Keratinocyte (primary cell): ENCODE measurements around the gene ACBD4. TPM values are rescaled to one million over a fixed set of nuclear protein-coding genes. Genes with fewer than 3 reads are reported as not detected.

ENCODE experiments used
- DNase-seq: peaks from one replicate; pipeline ENCODE4 v3.0.0-alpha.2; 2011; ENCODE audit warnings: low read depth, missing footprints, low spot score
- FAIRE-seq: peaks from 2 replicates; lab custom pipeline; 2011; peaks lifted over from hg19 to GRCh38; lab: Jason Lieb, UNC
- H2AFZ ChIP-seq: 2 replicates; pipeline ENCODE4 v1.6.0; 2012; ENCODE audit warnings: low read length, control low read depth, inconsistent platforms; ENCODE audit not compliant: control insufficient read depth
- H3K27ac ChIP-seq: 2 replicates; pipeline ENCODE4 v1.5.1; 2011; ENCODE audit warnings: low read length; ENCODE audit not compliant: control insufficient read depth, insufficient read depth
- H3K27me3 ChIP-seq: 3 replicates; pipeline ENCODE4 v1.6.0; 2011; ENCODE audit warnings: low read length; ENCODE audit not compliant: control insufficient read depth, insufficient read depth; ENCODE audit errors: extremely low read depth
- H3K36me3 ChIP-seq, 2 experiments: 2 replicates in 1 of 2; 3 replicates in 1 of 2; pipeline ENCODE4 v1.5.1; 2011; ENCODE audit warnings: low read length in 2 of 2, mild to moderate bottlenecking in 1 of 2; ENCODE audit not compliant: control insufficient read depth in 2 of 2, insufficient read depth in 2 of 2; ENCODE audit errors: extremely low read depth in 1 of 2
- H3K4me1 ChIP-seq: 3 replicates; pipeline ENCODE4 v1.5.1; 2011; ENCODE audit warnings: low read length; ENCODE audit not compliant: control insufficient read depth, insufficient read depth; ENCODE audit errors: extremely low read depth
- H3K4me2 ChIP-seq: 3 replicates; pipeline ENCODE4 v1.6.0; 2011; ENCODE audit warnings: low read depth, low read length; ENCODE audit not compliant: control insufficient read depth, insufficient read depth; ENCODE audit errors: extremely low read depth
- H3K4me3 ChIP-seq, 3 experiments: fragments of 200-600 bp in 1 of 3; sonication (generic) in 1 of 3; 2 replicates in 2 of 3; 3 replicates in 1 of 3; pipeline ENCODE4 v1.5.1; 2011 to 2016; ENCODE audit warnings: low read length in 3 of 3, mild to moderate bottlenecking in 3 of 3, control low read depth in 2 of 3, inconsistent platforms in 1 of 3, low read depth in 1 of 3, mixed read lengths in 1 of 3, mixed run types in 1 of 3, moderate library complexity in 1 of 3; ENCODE audit not compliant: control insufficient read depth in 2 of 3, insufficient read depth in 2 of 3; ENCODE audit errors: extremely low read depth in 1 of 3
- H3K79me2 ChIP-seq: 2 replicates; pipeline ENCODE4 v1.6.0; 2012; ENCODE audit warnings: low read length; ENCODE audit not compliant: control insufficient read depth, insufficient read depth
- H3K9ac ChIP-seq: 3 replicates; pipeline ENCODE4 v1.6.0; 2011; ENCODE audit warnings: low read length; ENCODE audit not compliant: control insufficient read depth, insufficient read depth; ENCODE audit errors: extremely low read depth
- H3K9me1 ChIP-seq: 3 replicates; pipeline ENCODE4 v1.6.0; 2011; ENCODE audit warnings: low read length; ENCODE audit not compliant: control insufficient read depth, insufficient read depth; ENCODE audit errors: extremely low read depth
- H3K9me3 ChIP-seq: 2 replicates; pipeline ENCODE4 v1.5.1; 2012; ENCODE audit warnings: low read depth, low read length; ENCODE audit not compliant: control insufficient read depth
- H4K20me1 ChIP-seq: 3 replicates; pipeline ENCODE4 v1.6.0; 2011; ENCODE audit warnings: low read length; ENCODE audit not compliant: control insufficient read depth, insufficient read depth; ENCODE audit errors: extremely low read depth
- CTCF ChIP-seq, 3 experiments: IDR thresholded peaks in 1 of 3; conservative IDR thresholded peaks in 1 of 3; optimal IDR thresholded peaks in 1 of 3; 2 replicates in 2 of 3; 3 replicates in 1 of 3; pipeline versions ENCODE3 to v1.5.1; 2011; ENCODE audit warnings: low read length in 3 of 3, mild to moderate bottlenecking in 3 of 3, moderate library complexity in 2 of 3, control low read depth in 1 of 3, inconsistent platforms in 1 of 3; ENCODE audit not compliant: insufficient read depth in 2 of 3; ENCODE audit errors: extremely low read depth in 1 of 3
- EZH2 ChIP-seq: IDR thresholded peaks from one replicate; pipeline ENCODE4 v1.6.1; 2012; ENCODE audit warnings: inconsistent platforms, mild to moderate bottlenecking, low read length, moderate library complexity
- dilution Hi-C: fragments of 300-500 bp; cut with MboI; formaldehyde crosslinking; loops from one replicate; pipeline ENCODE4 v1.7.0; 2020; ENCODE audit warnings: low sequenced_read_pairs; ENCODE audit not compliant: extremely low pct_ligation_motif_present
- polyA plus RNA-seq, 5 experiments: library from polyadenylated mRNA; depleted of rRNA in 3 of 5; stranded (reverse) in 3 of 5; stranded (forward) in 1 of 5; unstranded in 1 of 5; fragments of >200 nt; gene quantifications; 1 replicate in 1 of 5; 2 replicates in 3 of 5; 3 replicates in 1 of 5; pipeline versions ENCODE4 v1.2.1 to v1.2.3, GENCODE V29; 2011 to 2012; ENCODE audit warnings: missing spikeins in 2 of 5, low read depth in 1 of 5, low replicate concordance in 1 of 5

ACBD4 gene
- polyA plus RNA-seq, 1 donor (not counting 4 experiments of a cell fraction or from before 2014, with no cell fraction given): 2.6 TPM

DNA sequence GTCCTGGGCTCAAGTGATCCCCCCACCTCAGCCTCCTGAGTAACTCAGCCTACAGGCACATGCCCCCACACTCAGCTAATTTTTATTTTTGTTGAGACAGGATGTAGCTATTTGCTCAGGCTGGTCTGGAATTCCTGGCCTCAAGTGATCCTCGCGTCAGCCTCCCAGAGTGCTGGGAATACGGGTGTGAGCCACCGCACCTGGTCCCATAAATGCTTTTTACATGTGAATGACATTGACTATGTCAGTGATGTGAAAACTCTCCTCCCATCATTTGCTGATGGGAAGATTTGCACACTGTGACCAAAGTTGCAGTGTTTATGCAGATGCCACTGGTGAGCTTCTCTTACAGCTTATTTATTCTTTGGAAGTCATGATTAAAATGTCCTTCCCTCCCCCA lies 18.2 kb upstream of the ACBD4 start:
- H3K4me2 ChIP-seq: no peak overlapping the region
- no peak for FAIRE-seq
- H3K27ac ChIP-seq: no peak overlapping the region
- H3K79me2 ChIP-seq: peaks cover 9% of the 10 kb centered on the region
- H4K20me1 ChIP-seq: no peaks in the 10 kb centered on the region
- dilution Hi-C loops: no loop called here
- TF ChIP-seq CTCF (optimal IDR thresholded peaks at IDR 0.05 in 1 of 3, IDR thresholded peaks at IDR 0.05 in 1 of 3, conservative IDR thresholded peaks at IDR 0.05 in 1 of 3; ENCODE audit: extremely low read depth in 1 of 3, insufficient read depth in 2 of 3, low read length in 3 of 3) (no peak), EZH2 (no peak)
- H3K9me3 ChIP-seq: no peaks in the 10 kb centered on the region
- H3K4me1 ChIP-seq: peaks cover under 1% of the 10 kb centered on the region
- no peaks in the 10 kb centered on the region for H3K27me3 ChIP-seq
- no peak overlapping the region for H3K9ac ChIP-seq
- H3K9me1 ChIP-seq: no peaks in the 10 kb centered on the region
- H2AFZ ChIP-seq: no peak overlapping the region
- no peak overlapping the region for H3K4me3 ChIP-seq
- DNase-seq: no peak
- peaks cover 15 to 32% of the 10 kb centered on the region in 2 experiments for H3K36me3 ChIP-seq

DNA sequence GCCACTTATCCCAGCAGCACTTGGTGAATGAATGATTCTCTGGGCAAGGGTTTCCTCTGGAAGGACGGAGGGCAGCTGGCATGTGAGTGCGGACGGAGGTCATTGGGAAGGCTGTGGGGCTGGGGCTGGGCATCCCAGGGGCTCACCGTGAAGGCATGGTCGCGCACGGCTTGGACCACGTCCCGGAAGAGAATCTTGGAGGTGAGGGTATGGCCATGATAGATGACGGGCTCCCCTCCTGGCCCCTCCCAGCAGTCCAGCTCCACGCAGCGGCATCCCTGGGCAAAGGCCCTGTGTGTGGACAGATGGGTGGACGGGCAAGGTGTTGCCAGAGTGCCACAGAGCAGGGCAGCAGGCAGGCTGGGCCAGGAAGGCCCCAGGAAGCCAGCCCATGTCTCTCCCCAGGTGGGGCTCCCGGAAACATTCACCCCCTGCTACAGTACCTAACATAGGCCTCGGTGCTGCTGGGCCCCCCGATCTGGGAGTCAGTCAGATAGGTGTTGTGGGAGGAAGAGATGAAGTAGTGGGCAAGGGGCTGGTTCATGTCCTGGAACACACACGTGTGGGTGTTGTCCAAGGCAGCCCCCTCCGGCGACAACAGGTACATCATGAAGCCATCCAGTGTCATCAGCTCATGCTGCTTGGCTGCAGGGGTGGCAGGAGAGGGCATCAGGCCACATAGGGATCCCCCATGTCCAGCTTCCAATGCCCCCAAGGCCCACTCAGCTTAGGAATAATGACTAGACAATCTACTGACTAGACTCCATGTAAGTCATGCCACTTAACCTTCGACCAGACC lies 17.4 kb upstream of the ACBD4 start:
- dilution Hi-C loops: no loop called here
- peaks cover 7% of the 10 kb centered on the region for H3K4me1 ChIP-seq
- H3K9me1 ChIP-seq: no peaks in the 10 kb centered on the region
- no peak overlapping the region for H3K27ac ChIP-seq
- DNase-seq (no peak), FAIRE-seq (no peak)
- H3K36me3 ChIP-seq: peaks cover 10 to 27% of the 10 kb centered on the region in 2 experiments
- H3K4me3 ChIP-seq: no peak overlapping the region
- H4K20me1 ChIP-seq: no peaks in the 10 kb centered on the region
- no peaks in the 10 kb centered on the region for H3K27me3 ChIP-seq
- H2AFZ ChIP-seq: no peak overlapping the region
- TF ChIP-seq EZH2 (no peak), CTCF (optimal IDR thresholded peaks at IDR 0.05 in 1 of 3, IDR thresholded peaks at IDR 0.05 in 1 of 3, conservative IDR thresholded peaks at IDR 0.05 in 1 of 3; ENCODE audit: extremely low read depth in 1 of 3, insufficient read depth in 2 of 3, low read length in 3 of 3) (no peak)
- peaks cover 15% of the 10 kb centered on the region for H3K79me2 ChIP-seq
- no peak overlapping the region for H3K4me2 ChIP-seq
- H3K9ac ChIP-seq: no peak overlapping the region
- no peaks in the 10 kb centered on the region for H3K9me3 ChIP-seq
